HG03175 (cell line): Measurements from ENCODE around the gene TBC1D19.
"Not testable (repeated sequence)": the region's sequence is repeated elsewhere in the genome, so short reads cannot be mapped to it uniquely, and the experiment has no call there.

ENCODE experiments used
- ATAC-seq: cut with Tn5 transposase; IDR thresholded peaks from one replicate; pipeline ENCODE4 v1.9.1; 2021; ENCODE audit warnings: mild to moderate bottlenecking, moderate library complexity; ENCODE audit not compliant: unreplicated experiment

The TBC1D19 gene

DNA sequence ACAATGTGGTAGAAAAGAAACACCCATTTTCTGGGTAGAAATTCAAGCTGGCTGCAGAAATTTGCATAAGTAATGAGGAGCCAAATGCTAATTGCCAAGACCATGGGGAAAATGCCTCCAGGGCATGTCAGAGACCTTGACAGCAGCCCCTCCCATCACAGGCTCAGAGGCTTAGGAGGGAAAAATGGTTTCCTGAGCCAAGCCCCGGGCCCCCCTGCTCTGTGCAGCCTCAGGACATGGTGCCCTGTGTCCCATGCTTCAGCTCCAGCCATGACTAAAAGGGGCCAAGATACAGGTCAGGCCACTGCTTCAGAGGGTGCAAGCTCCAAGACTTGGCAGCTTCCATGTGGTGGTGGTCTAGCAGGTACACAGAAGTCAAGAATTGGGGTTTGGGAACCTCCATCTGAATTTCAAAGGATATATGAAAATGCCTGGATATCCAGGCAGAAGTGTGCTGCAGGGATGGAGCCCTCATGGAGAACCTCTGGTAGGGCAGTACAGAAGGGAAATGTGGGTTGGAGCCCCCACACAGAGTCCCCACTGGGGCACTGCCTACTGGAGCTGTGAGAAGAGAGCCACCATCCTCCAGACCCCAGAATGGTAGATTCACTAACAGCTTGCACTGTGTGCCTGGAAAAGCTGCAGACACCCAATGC, 95.3 kb downstream of the TBC1D19 start:
- not testable (repeated sequence) for ATAC-seq

DNA sequence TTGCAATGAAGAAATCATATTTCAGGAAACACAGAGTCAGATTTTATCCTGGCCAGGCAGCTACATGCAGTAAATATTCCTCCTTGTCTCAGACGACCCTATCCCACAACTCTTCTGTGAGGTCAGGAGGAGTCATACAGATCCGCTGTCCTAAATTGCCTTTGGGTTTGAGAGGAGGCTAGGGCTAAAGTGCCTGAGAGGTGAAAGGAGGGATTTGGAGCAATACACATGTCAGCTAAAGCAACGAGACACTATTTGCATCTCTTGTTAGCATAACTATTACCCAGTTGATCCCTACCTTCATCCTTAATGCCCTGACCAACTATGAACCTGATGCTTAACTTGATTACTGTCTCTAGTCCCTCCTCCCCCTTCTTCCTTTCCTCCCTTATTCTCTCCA, 98.6 kb downstream of the TBC1D19 start:
- no peak for ATAC-seq

DNA sequence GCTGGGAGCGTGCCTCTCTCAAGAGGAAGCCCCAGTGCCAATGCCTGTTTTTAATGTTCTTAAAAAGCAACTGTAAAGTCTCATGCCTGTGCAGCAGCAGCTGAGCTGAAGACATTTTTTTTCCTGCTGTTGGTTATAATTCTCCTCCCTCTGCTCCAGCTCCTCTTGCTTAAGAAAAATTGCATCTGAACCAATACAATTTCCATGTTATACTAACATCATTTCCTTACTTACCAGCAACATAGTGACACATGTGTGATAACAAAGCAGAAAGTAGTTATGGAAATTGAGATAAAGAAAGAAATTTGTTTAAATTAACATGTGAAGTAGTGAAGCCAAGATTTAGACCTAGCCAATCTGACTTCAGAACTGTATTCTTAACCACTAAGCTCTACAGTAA, 101.4 kb downstream of the TBC1D19 start:
- ATAC-seq: no peak

DNA sequence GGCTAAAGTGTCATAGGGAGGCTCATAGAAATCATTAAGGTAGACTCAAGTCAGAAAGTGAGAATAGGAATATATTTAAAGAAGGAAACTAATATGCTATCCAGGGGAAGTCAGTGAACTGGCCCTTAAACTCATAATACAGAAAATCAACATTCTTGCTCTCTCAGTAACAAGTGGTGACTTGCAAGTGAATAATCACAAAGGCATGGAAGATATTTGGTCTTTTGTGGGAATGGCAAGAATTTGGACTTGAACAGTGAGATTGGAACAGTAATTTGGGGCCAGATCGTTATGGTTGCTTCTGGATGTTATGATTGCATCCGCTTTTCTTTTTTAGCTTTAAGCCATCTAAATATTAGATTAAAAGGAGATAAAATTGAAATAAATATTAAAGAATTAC, 103.8 kb downstream of the TBC1D19 start:
- no peak for ATAC-seq

DNA sequence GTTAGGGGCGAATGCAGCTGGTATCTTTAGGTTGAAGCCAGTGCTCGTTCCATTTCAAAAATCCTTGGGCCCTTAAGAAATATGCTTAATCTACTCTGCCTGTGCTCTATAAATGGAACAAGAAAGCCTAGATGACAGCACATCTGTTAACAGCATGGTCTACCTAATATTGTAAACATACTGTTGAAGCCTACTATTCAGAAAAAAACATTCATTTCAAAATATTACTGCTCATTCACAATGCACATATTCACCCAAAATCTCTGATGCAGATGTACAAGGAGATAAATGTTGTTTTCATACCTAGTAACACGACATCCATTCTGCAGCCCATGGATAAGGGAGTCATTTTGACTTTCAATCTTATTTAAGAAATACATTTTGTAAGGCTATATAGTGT, 106.6 kb downstream of the TBC1D19 start:
- ATAC-seq: no peak

DNA sequence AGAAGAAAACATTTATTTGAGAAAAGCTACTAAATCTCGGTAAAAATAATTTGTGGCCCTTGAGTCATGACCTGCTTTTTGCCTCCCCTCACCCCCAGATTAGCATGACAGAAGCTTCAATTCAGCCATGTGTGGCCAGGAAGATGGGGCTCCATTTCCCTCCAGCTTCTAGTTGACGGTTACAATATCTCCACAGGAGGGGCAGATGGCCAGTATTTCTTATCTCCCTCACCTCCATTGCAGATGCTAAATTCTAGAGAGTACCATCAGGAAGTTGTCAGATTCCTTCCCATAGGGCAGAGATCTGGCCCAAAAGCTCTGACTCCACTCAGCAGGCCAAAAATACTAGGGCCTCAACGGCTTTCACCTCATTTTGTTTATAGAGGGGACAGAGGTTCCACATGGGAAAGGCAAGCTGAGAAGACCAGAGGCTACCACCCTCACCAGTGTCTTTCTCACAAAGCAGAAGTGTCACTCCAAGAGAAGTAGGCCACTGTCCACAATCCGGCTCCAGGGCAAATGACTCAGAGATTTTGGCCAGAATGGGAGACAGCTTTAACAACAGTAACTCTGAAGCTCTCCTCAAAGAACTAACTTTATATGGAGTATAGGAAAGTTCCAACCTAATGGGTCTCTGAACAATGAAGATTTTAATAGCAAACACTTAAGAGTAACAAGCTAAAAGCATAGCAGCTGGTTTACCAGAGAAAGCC, 108.3 kb downstream of the TBC1D19 start:
- ATAC-seq: no peak

DNA sequence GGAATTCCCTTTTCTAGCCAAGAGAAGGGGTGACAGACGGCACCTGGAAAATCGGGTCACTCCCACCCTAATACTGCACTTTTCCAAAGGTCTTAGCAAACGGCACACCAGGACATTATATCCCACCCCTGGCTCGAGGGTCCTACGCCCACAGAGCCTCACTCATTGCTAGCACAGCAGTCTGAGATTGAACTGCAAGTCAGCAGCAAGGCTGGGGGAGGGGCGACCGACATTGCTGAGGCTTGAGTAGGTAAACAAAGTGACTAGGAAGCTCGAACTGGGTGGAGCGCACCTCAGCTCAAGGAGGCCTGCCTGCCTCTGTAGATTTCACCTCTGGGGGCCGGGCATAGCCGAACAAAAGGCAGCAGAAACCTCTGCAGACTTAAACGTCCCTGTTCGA, 110.2 kb downstream of the TBC1D19 start:
- ATAC-seq: not testable (repeated sequence)

DNA sequence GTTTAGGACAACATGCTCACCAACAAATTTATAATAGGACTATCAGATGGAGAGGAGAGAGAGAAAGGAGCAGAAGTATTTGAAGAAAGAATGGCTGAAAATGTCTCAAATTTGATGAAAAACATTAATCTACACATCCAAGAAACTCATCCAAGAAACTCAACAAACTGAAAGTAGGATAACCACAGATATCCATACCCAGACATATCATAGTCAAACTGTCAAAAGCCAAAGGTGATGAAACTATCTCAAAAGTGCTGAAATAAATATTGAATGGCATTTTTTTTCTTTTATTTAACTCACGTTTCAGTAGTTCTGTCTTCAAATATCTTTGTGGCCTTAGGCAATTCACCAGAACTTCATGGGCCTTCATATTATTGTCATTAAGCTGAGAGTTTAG, 116.2 kb downstream of the TBC1D19 start:
- ATAC-seq: no peak

DNA sequence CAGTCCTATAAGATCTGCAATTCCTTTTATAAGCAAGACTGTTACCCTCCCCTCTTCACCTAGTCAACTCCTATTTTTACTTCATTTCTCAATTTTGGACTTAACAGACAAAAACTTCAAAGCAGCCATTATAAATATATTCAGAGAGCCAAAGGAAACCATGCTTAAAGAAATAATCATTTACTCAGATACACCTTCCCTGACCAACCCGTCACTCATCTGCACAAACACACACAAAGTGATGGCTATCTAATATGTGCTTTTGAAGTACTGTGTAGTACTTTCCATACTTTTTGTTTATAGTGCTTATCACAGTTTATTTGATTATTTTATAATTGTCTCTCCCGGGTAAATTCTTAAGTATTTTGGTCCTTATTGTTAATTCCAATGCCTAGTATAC, 117.2 kb downstream of the TBC1D19 start:
- ATAC-seq: no peak

DNA sequence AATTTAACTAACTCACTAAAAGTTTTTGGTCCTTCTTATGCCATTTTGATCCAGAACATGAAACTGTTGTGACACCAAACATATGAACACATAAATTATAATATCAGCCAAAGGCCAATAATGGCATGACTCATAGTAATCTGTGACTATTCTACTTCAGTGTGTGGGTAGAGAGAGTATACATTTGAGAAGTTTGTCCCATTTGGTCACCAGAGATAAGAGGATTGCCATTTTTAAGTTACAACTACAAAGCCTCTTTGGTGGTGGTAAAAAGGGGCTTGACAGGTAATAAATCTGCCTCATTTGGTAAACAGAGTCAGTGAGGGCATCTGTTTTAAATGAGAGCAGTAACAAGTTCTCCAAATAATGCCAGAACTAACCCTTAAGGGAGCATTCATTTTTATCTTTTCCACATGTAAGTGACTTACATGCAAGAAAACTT, 117.9 kb downstream of the TBC1D19 start:
- ATAC-seq: no peak

DNA sequence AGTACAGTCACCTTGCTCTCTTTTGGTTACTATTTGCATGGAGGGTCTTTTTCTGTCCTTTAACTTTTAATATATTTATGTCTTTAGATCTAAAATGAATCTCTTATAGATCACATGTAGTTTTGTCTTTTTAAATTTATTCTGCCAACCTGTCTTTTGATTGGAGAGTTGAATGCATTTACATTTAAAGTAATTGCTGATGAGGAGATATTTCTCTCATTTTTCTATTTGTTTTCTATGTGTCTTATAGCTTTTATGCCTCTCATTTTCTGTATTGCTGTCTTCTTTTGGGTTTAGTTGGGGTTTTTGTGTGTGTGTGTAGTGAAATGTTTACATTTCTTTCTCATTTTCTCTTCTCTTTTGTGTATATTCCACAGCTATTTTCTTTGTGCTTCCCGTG, 123.5 kb downstream of the TBC1D19 start:
- ATAC-seq: no peak

DNA sequence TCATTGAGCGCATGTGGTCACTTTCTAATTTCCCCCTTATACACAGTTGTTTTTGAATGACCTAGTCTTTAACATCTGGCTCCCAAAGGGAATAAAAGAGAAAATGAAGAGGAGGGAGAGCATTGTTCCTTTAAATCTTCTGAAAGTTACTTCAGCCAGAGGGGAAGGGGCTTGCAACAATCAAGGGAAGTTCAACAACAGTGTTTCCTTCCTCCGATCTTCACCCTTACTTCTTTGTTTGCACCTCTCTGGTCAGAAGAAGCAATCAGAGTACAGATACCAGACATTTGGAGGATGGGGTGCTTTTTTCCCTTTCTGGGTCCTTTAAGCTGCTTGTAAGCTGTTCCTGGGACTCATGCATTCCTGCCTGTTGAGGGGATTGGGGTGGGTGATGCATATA, 125.4 kb downstream of the TBC1D19 start:
- ATAC-seq: no peak

DNA sequence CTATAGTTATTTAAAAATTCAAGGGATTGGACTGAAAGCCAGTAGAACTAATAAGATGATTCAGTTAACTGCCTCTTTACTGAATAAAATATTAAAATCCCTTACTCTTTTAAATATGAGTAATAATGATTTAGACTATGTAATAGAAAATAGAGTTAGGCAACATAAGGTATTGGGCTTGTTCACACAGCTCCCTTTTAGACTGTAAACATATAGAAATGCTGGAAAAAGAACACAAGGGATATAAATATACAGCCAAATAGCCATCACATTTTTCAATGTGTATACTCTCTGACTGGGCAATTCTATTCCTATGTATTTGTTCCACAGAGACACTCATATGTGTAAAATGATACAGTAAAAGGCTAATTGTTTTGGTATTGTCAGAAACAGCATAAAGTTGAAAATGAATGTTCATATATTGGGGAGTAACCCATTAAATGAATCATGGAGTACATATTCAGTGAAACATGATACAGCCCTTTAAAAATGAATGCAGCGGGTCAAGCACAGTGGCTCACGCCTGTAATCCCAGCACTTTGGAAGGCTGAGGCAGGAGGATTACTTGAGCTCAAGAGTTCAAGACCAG, 129.8 kb downstream of the TBC1D19 start:
- no peak for ATAC-seq

DNA sequence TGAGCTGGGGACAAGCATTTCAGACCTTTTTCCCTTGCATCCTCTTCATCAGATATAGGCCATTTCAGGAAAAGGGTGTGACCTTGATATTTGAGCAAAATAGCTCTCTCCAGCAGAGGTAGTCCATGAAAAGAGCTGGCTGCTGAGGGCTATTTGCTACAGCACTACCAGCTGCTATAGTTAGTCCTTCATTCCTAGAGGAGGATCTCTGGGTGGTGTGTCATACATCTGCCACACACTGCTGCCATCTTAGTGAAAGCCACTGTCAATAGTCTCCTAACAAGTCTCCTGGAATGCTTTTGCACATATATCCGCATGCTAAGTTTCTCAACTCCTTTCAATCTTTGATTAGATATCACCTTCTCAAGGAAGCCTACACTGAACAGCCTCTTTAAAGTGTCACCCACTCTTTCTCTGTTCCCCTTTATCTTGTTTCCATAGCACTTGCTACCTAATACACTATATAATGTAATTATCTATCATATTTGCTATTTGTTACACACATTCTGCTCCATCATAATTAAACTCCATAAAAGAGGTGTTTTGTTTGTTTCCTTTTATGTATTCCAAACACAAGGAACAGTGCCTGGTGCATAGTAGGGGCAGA, 131.9 kb downstream of the TBC1D19 start:
- ATAC-seq: peak; percentile 66

DNA sequence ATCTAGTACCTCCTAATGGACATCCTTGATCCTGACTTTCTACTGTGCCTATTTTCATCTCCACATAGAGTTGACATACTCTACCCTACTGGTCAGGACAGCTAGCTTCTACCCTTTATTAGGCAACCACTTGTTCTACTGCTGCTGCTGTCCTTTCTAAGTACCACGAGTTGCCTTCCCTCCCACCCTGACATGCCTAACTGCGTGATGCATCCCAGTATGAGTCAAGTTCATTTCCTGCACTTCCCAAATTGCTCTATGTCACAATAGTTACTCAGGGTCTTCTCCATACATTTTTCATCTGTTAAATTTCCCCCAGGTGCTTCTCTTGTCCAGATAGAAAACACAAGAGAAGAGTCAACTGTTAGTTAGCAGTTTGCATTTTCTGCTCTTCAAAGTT, 133.4 kb downstream of the TBC1D19 start:
- ATAC-seq: no peak

DNA sequence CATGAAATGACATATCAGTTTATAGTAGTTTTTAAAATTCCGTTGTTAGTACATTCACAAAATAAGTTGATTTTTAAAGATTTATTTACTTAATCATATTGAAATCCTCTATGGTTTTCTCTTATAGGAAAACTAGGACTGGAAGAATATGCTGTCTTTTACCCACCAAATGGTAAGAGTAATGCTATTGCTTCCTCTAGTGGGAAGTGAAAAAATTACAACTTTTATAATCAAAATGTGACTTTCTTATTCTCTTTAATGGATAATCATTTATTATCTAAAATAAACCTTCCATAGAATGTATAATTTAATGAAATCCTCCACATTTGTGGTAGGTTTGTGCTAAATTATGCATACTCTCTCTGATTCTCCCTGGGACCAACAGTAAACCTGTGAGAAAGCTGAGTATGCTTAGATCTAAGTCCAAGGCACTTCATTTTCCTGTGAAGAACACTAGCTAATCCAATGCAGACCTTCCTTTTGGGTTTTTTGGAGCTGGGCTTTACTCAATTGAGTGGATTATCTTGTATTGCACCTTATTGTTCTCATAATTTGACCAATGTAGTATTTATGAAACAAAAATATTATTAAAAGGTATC, 136.2 kb downstream of the TBC1D19 start:
- no peak for ATAC-seq

DNA sequence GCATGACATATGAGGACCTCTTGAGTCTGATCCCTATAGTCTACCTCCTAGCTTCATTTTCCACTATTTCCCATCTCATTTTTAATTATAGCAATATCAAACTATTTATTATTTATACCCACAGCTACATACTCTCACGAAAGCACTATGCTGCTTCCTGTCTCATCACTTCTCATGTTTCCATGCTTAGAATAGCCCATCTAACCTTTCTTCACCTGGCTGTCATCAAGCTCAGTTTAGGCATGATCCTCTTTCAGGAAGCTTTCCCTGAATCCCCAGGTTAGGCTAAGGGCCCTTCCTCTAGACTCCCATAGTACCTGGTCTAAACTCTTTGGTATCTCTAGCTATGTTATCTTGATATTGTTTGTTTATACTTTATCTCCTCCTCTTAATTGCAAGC, 137.8 kb downstream of the TBC1D19 start:
- no peak for ATAC-seq

DNA sequence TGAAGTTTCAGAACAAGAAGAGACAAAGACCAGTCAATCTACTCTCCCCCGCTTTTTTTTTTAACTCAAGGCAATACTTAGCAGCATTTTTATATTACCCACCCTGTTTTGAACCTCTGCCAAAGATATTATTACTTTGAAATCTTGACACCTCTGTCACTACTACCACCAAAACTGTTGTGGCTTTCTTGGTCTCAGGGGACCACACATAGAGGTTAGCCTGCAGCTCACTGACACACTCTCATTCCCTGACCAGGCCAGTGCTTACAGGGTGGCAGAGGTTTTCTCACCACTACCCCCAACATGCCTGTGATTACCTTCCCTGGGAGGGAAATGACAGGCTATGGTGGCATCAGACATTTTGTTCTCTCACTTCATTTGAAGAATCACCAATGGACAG, 139.3 kb downstream of the TBC1D19 start:
- peak; percentile 98 for ATAC-seq

DNA sequence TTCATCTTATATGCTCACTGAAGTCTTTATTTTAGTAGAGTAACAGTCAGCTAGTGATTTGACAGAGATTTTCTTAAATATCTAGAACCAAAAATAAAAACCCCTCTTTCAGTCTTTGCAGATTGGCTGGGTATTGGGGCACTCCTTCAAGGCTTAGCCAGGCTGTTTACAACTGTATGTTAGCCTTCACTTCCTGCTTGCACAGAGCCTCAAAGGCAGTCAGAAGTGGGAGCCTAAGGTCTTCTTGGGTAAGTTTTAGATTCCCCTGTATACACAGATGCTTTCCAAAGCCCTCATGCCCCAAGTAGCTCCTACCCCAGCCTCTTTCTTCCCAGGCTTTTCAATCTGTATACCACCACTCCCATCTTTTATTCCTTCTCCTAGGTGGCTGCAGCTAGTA, 140.7 kb downstream of the TBC1D19 start:
- ATAC-seq: no peak

DNA sequence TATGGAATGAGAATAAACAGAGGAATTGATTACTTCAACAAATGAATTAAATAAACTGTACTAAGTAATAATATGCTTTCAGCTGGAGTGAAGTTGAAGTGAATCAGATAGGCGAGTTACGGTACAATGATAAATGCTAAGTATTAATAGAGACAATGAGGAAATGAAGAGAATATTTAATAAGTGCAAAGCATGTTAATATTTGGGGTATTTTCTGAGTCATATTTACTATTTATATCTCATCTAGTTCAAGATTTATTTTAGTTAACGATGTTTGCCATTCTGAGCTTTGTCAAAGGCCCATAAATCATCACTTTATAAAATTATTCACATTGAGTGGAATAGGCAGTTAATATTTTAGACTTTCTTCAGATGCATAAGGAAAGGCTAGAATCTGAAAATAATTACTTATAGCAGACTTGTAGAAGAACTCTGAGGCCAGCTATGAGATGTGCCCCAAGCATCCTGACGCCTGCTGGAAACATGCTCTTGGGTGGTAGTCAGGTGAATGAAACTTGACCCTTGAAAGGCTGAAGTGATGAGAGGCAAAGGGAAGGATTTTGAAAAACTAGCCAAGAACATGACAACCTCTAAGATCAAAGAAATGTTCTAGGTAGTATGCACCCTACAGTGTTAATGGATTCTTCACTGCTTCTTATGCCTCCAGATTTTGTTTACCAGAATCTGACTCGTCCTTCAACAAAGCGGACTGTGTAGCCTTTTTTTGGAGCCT, 142.9 kb downstream of the TBC1D19 start:
- ATAC-seq: no peak

DNA sequence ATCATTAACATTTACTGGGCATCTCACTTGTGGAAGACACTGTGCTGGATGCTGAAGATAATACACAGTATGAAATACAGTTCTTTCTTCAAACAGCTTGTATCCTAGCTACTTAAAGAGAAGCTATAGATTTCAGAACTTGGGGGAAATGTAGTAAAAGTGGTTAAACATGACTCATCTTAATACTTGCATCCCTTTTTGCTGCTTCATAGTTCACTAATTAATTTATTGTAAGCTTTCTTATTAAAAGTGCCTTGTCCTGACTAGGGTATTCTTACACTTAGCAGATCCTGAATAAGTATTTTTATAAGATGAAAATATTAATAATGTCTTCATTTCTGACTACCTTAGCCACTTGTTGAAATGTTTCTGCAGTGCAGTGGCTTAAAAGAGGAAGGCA, 144.0 kb downstream of the TBC1D19 start:
- ATAC-seq: peak; percentile 22
